ENCODE data around the gene ST6GAL1.
A peak's percentile ranks its signal among the peaks of the same experiment; 100 is the strongest.
"Not testable (repeated sequence)": the region's sequence is repeated elsewhere in the genome, so short reads cannot be mapped to it uniquely, and the experiment has no call there.

The ST6GAL1 gene

DNA sequence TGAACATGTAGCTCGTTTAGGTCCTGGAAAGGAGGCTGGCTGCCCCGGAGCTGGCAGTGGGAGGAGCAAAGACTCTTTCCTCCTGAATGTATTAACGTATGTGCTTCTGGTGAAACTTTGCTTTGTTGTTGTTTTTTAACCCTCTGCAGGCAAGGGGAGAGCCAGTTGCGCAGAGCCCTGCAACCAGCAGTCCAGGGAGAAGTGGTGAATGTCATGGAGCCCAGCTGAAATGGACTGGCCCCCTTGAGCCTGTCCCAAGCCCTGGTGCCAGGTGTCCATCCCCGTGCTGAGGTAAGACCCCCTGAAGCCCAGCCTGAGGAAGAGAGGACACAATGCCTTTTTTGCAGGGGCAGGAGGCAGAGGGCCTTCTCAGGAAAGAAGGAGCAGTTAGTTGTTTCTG lies 33.3 kb downstream of the ST6GAL1 start:
- peaks cover 35% of the 10 kb centered on the region for H3K36me3 Mint-ChIP-seq (ENCODE audit: low read depth)
- no peak overlapping the region for H3K4me3 Mint-ChIP-seq
- peaks cover 19% of the 10 kb centered on the region for H3K4me1 Mint-ChIP-seq
- TF ChIP-seq, protein P1, sequence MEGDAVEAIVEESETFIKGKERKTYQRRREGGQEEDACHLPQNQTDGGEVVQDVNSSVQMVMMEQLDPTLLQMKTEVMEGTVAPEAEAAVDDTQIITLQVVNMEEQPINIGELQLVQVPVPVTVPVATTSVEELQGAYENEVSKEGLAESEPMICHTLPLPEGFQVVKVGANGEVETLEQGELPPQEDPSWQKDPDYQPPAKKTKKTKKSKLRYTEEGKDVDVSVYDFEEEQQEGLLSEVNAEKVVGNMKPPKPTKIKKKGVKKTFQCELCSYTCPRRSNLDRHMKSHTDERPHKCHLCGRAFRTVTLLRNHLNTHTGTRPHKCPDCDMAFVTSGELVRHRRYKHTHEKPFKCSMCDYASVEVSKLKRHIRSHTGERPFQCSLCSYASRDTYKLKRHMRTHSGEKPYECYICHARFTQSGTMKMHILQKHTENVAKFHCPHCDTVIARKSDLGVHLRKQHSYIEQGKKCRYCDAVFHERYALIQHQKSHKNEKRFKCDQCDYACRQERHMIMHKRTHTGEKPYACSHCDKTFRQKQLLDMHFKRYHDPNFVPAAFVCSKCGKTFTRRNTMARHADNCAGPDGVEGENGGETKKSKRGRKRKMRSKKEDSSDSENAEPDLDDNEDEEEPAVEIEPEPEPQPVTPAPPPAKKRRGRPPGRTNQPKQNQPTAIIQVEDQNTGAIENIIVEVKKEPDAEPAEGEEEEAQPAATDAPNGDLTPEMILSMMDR (IDR thresholded peaks at IDR 0.05; ENCODE audit: unreplicated experiment in 3 of 3): no peak
- no peaks in the 10 kb centered on the region for H3K27me3 Mint-ChIP-seq (ENCODE audit: low read depth)
- H3K27ac Mint-ChIP-seq: peak overlapping the region in 2 of 3 experiments; percentile 30 to 50
- no peaks in the 10 kb centered on the region for H3K9me3 Mint-ChIP-seq

DNA sequence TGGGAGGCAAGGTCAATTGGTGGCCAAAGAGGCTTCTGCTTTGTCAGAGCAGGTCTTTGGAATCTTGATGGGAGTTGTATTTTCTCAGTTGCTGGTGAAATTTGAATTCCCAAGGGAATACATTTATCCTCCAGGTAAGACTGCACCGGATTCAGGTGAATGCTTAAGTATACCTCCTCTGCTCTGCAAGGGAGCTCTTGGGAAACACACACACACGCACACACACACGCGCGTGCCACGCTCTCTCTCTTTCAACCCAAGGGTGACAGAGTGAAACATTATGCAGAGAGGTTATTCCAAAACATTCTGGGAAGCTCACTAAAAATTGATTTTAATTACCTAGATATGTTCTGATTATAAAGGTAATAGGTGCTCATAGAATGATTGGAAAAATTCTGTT lies 33.7 kb downstream of the ST6GAL1 start:
- Mint-ChIP-seq H3K27me3 (ENCODE audit: low read depth) (no peaks in the 10 kb centered on the region), H3K27ac (peak overlapping the region in 1 of 3 experiments; percentile 40), H3K9me3 (no peaks in the 10 kb centered on the region), H3K4me3 (no peak overlapping the region), H3K36me3 (ENCODE audit: low read depth) (peaks cover 37% of the 10 kb centered on the region), H3K4me1 (peaks cover 19% of the 10 kb centered on the region)
- TF ChIP-seq, protein P1 (IDR thresholded peaks at IDR 0.05; ENCODE audit: unreplicated experiment in 3 of 3): no peak

DNA sequence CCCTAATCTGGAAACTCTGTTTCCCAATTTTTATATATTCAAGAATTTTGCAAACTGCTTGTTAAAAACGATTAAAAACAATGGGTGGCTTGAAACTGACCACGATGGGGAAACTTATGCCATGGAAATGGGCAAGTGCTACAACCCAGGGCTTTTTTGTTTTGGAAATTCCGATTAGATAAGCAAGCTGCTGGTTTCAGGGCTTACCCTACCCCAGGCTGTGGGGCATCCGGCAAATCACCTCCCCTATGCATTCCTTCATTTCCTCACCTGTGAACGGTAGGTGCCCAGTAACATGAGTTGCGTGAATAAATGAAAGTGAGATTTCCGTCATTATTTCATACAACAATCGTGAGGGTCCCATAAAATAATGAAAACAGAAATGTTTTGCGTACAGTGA lies 34.3 kb downstream of the ST6GAL1 start:
- Mint-ChIP-seq H3K36me3 (ENCODE audit: low read depth) (peaks cover 43% of the 10 kb centered on the region), H3K27me3 (ENCODE audit: low read depth) (no peaks in the 10 kb centered on the region), H3K4me3 (no peak overlapping the region), H3K27ac (peak overlapping the region in 2 of 3 experiments; percentile 52 to 71), H3K4me1 (peaks cover 22% of the 10 kb centered on the region), H3K9me3 (no peaks in the 10 kb centered on the region)
- TF ChIP-seq, protein P1 (IDR thresholded peaks at IDR 0.05; ENCODE audit: unreplicated experiment in 3 of 3): no peak

- Mint-ChIP-seq H3K36me3 (ENCODE audit: low read depth) (peaks cover 41% of the 10 kb centered on the region), H3K4me3 (no peak overlapping the region), H3K27ac (peak overlapping the region; percentile 20 to 71 (median 52)), H3K27me3 (ENCODE audit: low read depth) (no peaks in the 10 kb centered on the region), H3K9me3 (no peaks in the 10 kb centered on the region), H3K4me1 (peaks cover 23% of the 10 kb centered on the region)
- TF ChIP-seq, protein P1 (IDR thresholded peaks at IDR 0.05; ENCODE audit: unreplicated experiment in 3 of 3): no peak
These were observed 35.0 kb downstream of the ST6GAL1 start for GRCh38 chr3:186965141-186965879.

DNA sequence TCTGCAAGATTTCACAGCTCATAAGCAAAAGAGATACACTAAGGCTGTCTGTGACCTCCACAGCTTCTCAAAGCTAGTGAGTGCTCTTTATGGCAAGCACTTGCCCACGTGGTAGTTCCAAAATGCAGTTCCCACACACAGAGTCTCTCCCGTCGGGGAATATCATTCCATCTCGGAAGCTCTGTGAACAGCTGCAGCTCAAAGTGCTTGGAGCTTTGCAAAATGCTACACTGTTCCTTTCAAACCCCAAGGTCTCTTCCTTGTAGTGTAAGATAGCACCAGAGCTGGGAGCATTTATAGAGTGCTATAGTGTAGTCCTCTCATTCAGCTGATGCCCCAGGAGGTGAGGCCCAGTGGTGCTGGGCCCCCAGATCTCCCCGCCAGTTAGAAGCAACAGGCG lies 36.1 kb downstream of the ST6GAL1 start:
- Mint-ChIP-seq H3K36me3 (ENCODE audit: low read depth) (peaks cover 47% of the 10 kb centered on the region), H3K27ac (peak overlapping the region; percentile 20 to 45 (median 40)), H3K4me1 (peaks cover 23% of the 10 kb centered on the region), H3K4me3 (no peak overlapping the region), H3K9me3 (no peaks in the 10 kb centered on the region), H3K27me3 (ENCODE audit: low read depth) (no peaks in the 10 kb centered on the region)
- TF ChIP-seq, protein P1 (IDR thresholded peaks at IDR 0.05; ENCODE audit: unreplicated experiment in 3 of 3): no peak

GRCh38 chr3:186967236-186967635 lies 36.9 kb downstream of the ST6GAL1 start:
- H3K36me3 Mint-ChIP-seq (ENCODE audit: low read depth): peaks cover 53% of the 10 kb centered on the region
- not testable (repeated sequence) for H3K9me3 Mint-ChIP-seq; H3K27me3 Mint-ChIP-seq (ENCODE audit: low read depth); H3K4me3 Mint-ChIP-seq
- peaks cover 23% of the 10 kb centered on the region for H3K4me1 Mint-ChIP-seq
- H3K27ac Mint-ChIP-seq: peak overlapping the region in 1 of 3 experiments; percentile 40

Measured in nephron (organoid).